Endodermal cell (in vitro differentiated cells): ENCODE results near the gene ARHGAP10. TPM values are rescaled to one million over a fixed set of nuclear protein-coding genes. Genes with fewer than 3 reads are reported as not detected.

Experiments
- DNase-seq: peaks from one replicate; pipeline ENCODE4 v3.0.0-alpha.2; 2017
- H3K27ac ChIP-seq: 2 replicates; pipeline ENCODE4 v1.5.1; 2013; ENCODE audit warnings: mild to moderate bottlenecking, low read depth, low read length, moderate library complexity
- H3K27me3 ChIP-seq: 2 replicates; pipeline ENCODE4 v1.6.1; 2013; ENCODE audit warnings: mild to moderate bottlenecking, low read length, moderate library complexity; ENCODE audit not compliant: insufficient read depth, control insufficient read depth, poor library complexity, severe bottlenecking
- H3K36me3 ChIP-seq: 2 replicates; pipeline ENCODE4 v1.7.0; 2013; ENCODE audit warnings: mild to moderate bottlenecking, low read length, moderate library complexity; ENCODE audit not compliant: control insufficient read depth, insufficient read depth
- H3K4me1 ChIP-seq: one replicate; pipeline ENCODE4 v1.7.0; 2013; ENCODE audit warnings: low read length; ENCODE audit not compliant: control insufficient read depth, insufficient read depth
- H3K4me3 ChIP-seq: 2 replicates; pipeline ENCODE4 v1.5.1; 2013; ENCODE audit warnings: mild to moderate bottlenecking, low read length, moderate library complexity
- H3K9ac ChIP-seq: 2 replicates; pipeline ENCODE4 v1.6.1; 2013; ENCODE audit warnings: mild to moderate bottlenecking, low read length, moderate library complexity; ENCODE audit not compliant: poor library complexity, severe bottlenecking; ENCODE audit errors: extremely low read depth
- H3K9me3 ChIP-seq: 2 replicates; pipeline ENCODE4 v1.6.1; 2013; ENCODE audit warnings: mild to moderate bottlenecking, low read length, moderate library complexity; ENCODE audit not compliant: control insufficient read depth
- H3K27ac Mint-ChIP-seq: 2 replicates; pipeline ENCODE4 v1.8.0; 2020; ENCODE audit warnings: mixed read lengths
- H3K27me3 Mint-ChIP-seq: 2 replicates; pipeline ENCODE4 v1.8.0; 2021; ENCODE audit warnings: mild to moderate bottlenecking, mixed read lengths; ENCODE audit not compliant: insufficient read depth
- H3K36me3 Mint-ChIP-seq: 2 replicates; pipeline ENCODE4 v1.8.0; 2020; ENCODE audit warnings: low read depth, mixed read lengths
- H3K4me1 Mint-ChIP-seq: 2 replicates; pipeline ENCODE4 v1.8.0; 2020; ENCODE audit warnings: mixed read lengths
- H3K4me3 Mint-ChIP-seq: 2 replicates; pipeline ENCODE4 v1.8.0; 2020; ENCODE audit warnings: mild to moderate bottlenecking, moderate library complexity, mixed read lengths
- H3K9me3 Mint-ChIP-seq: 2 replicates; pipeline ENCODE4 v1.8.0; 2020; ENCODE audit warnings: mild to moderate bottlenecking, mixed read lengths
- WGBS, 2 experiments: methylation state at CpG; one replicate each; pipeline versions ENCODE4 v1.1.5 to v1.1.7; 2013; ENCODE audit warnings: missing lambda C conversion rate in 2 of 2, mixed read lengths in 1 of 2; ENCODE audit not compliant: insufficient coverage in 1 of 2, insufficient read length in 1 of 2; 5-methylcytosine and 5-hydroxymethylcytosine counted together
- total RNA-seq, 2 donors: library from RNA; stranded (reverse); fragmentation: NEBNext Ultra II Directional in 1 of 2; extraction: Animal tissue kit (Norgen Biotek cat#: 25700) in 1 of 2; gene quantifications; 2 replicates in 1 of 2; 3 replicates in 1 of 2; pipeline ENCODE4 v1.2.1, GENCODE V29; 2021
- TF ChIP-seq, protein P1 (sequence below): fragments of 200-600 bp; sonication (generic); conservative IDR thresholded peaks from 2 replicates; pipeline ENCODE4 v1.5.0; 2021; ENCODE audit warnings: antibody characterized with exemption, mild to moderate bottlenecking

Gene ARHGAP10
- total RNA-seq, 2 donors from 2014 or later = 9.1 to 11.8 TPM

DNA sequence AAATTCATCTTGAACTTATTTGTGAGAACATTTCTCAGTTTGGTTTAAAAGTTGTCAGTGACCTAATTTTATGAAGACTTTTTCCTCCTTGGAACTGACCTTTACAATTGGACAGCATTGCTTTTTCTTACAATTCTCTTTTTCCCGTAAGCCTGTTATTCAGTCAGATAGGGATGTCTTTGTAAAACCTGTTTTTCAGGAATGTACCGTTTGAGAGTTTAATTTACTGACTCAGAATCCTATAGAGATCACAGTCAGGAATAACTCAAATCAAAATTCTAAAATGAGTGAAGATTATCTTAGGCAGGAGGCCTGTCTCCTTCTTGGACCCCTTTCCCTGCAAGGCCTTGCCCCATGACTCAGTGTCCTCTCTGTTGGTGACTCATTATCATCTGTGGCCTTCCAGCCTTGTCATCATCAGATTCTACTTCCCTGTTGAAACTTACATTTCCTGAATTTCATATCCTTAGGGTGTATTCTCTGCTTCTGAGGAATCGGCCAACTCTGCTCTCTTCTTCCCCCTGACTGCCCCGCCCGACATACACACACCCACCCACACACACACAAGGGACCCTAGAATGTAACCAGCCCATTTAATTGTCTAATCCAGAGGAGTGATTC lies 99.8 kb downstream of the ARHGAP10 start:
- no peak overlapping the region for H3K27ac Mint-ChIP-seq
- Histone ChIP-seq H3K9ac (no peak overlapping the region), H3K27me3 (no peaks in the 10 kb centered on the region), H3K4me3 (no peak overlapping the region), H3K27ac (no peak overlapping the region), H3K4me1 (no peaks in the 10 kb centered on the region), H3K9me3 (no peaks in the 10 kb centered on the region), H3K36me3 (no peaks in the 10 kb centered on the region)
- no peaks in the 10 kb centered on the region for H3K27me3 Mint-ChIP-seq
- WGBS, 2 experiments = 82% methylated on average over 5 of the region's 5 CpGs; no CpG with 5 or more reads in 1 of the 2 experiments
- peaks cover 7% of the 10 kb centered on the region for H3K36me3 Mint-ChIP-seq
- H3K4me1 Mint-ChIP-seq = peaks cover 7% of the 10 kb centered on the region
- no peaks in the 10 kb centered on the region for H3K9me3 Mint-ChIP-seq
- TF ChIP-seq, protein P1, sequence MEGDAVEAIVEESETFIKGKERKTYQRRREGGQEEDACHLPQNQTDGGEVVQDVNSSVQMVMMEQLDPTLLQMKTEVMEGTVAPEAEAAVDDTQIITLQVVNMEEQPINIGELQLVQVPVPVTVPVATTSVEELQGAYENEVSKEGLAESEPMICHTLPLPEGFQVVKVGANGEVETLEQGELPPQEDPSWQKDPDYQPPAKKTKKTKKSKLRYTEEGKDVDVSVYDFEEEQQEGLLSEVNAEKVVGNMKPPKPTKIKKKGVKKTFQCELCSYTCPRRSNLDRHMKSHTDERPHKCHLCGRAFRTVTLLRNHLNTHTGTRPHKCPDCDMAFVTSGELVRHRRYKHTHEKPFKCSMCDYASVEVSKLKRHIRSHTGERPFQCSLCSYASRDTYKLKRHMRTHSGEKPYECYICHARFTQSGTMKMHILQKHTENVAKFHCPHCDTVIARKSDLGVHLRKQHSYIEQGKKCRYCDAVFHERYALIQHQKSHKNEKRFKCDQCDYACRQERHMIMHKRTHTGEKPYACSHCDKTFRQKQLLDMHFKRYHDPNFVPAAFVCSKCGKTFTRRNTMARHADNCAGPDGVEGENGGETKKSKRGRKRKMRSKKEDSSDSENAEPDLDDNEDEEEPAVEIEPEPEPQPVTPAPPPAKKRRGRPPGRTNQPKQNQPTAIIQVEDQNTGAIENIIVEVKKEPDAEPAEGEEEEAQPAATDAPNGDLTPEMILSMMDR = no peak
- no peak for DNase-seq
- H3K4me3 Mint-ChIP-seq = no peak overlapping the region

DNA sequence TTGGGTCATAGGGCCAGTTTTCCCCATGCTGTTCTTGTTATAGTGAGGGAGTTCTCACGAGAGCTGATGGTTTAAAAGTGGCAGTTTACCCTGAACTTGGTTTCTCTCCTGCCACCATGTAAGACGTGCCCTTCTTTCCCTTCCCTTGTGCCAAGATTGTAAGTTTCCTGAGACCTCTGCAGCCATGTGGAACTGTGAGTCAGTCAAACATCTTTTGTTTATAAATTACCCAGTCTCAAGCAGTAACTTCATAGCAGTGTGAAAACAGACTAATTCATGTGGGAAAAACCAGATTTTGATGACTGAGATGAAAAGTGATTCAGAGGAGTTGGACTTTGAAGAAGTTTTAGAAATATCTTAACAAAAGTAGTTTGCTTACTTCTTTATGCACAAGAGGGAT lies 101.4 kb downstream of the ARHGAP10 start:
- no peaks in the 10 kb centered on the region for H3K27me3 ChIP-seq
- H3K4me3 ChIP-seq = no peak overlapping the region
- WGBS, 2 experiments = 92 to 100% methylated on average over 1 to 2 of the region's 2 CpGs
- Mint-ChIP-seq H3K27ac (no peak overlapping the region), H3K4me3 (no peak overlapping the region), H3K9me3 (no peaks in the 10 kb centered on the region), H3K27me3 (no peaks in the 10 kb centered on the region), H3K36me3 (peaks cover 7% of the 10 kb centered on the region), H3K4me1 (peaks cover 7% of the 10 kb centered on the region)
- no peaks in the 10 kb centered on the region for H3K9me3 ChIP-seq
- no peaks in the 10 kb centered on the region for H3K36me3 ChIP-seq
- TF ChIP-seq, protein P1 = no peak
- H3K4me1 ChIP-seq = no peaks in the 10 kb centered on the region
- H3K27ac ChIP-seq = no peak overlapping the region
- DNase-seq = no peak
- H3K9ac ChIP-seq = no peak overlapping the region

DNA sequence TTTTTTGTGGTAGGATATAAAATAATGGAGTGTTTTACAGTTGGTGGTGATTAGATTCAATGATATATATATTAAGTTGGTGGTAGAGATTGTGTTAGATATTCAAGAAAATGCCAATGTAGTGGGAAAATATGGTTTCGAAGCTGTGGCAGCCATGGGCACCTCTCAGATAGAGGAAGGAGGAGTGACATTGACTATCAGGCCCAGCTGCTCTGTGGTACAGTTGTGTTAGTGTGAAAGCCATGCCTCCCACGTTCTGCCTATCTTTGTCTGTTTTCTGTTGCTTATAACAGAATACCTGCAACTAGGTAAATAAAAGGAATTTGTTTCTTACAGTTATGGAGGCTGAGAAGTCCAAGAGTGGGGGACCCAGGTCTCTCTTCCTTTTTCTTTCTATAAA lies 101.9 kb downstream of the ARHGAP10 start:
- no peak for DNase-seq
- TF ChIP-seq, protein P1 = no peak
- H3K27ac Mint-ChIP-seq = peak overlapping the region; percentile 23
- H3K9me3 Mint-ChIP-seq = no peaks in the 10 kb centered on the region
- no peaks in the 10 kb centered on the region for H3K27me3 Mint-ChIP-seq
- Histone ChIP-seq H3K9ac (no peak overlapping the region), H3K36me3 (no peaks in the 10 kb centered on the region), H3K27ac (no peak overlapping the region), H3K9me3 (no peaks in the 10 kb centered on the region), H3K4me3 (no peak overlapping the region), H3K27me3 (no peaks in the 10 kb centered on the region), H3K4me1 (no peaks in the 10 kb centered on the region)
- H3K36me3 Mint-ChIP-seq = peaks cover 7% of the 10 kb centered on the region
- 93% methylated on average over 1 to 2 of the region's 2 CpGs for WGBS, 2 experiments
- H3K4me1 Mint-ChIP-seq = peaks cover 7% of the 10 kb centered on the region
- H3K4me3 Mint-ChIP-seq = no peak overlapping the region
